Breast epithelium (tissue), 4 donors: ENCODE results near the gene ABHD16A. TPM values are rescaled to one million over a fixed set of nuclear protein-coding genes. Genes with fewer than 3 reads are reported as not detected.

Source experiments
- DNase-seq, 2 donors: peaks; one replicate each; pipeline ENCODE4 v3.0.0-alpha.2; 2019; ENCODE audit warnings: low spot score in 2 of 2
- H3K27ac ChIP-seq, 2 donors: fragments of 200-600 bp; sonication (generic) in 1 of 2; one replicate each; pipeline ENCODE4 v1.5.1; 2016 to 2019; ENCODE audit warnings: mild to moderate bottlenecking in 1 of 2
- H3K27me3 ChIP-seq, 2 donors: fragments of 200-600 bp; sonication (generic) in 1 of 2; one replicate each; pipeline versions ENCODE4 v1.5.1 to v1.6.0; 2017 to 2019; ENCODE audit warnings: control low read depth in 1 of 2, mild to moderate bottlenecking in 1 of 2
- H3K36me3 ChIP-seq: fragments of 200-600 bp; one replicate; pipeline ENCODE4 v1.5.1; 2019
- H3K4me1 ChIP-seq, 2 donors: fragments of 200-600 bp; sonication (generic); one replicate each; pipeline ENCODE4 v1.5.1; 2016 to 2019; ENCODE audit warnings: control low read depth in 1 of 2
- H3K4me3 ChIP-seq, 3 donors: fragments of 200-600 bp; sonication (generic); 1 replicate in 2 of 3; 2 replicates in 1 of 3; pipeline ENCODE4 v1.5.1; 2016 to 2019; ENCODE audit warnings: mild to moderate bottlenecking in 3 of 3, moderate library complexity in 2 of 3
- H3K9me3 ChIP-seq, 2 donors: fragments of 200-600 bp; sonication (generic) in 1 of 2; one replicate each; pipeline ENCODE4 v1.5.1; 2016 to 2019; ENCODE audit warnings: control low read depth in 1 of 2
- CTCF ChIP-seq, 3 donors: fragments of 450-650 bp; IDR thresholded peaks; one replicate each; pipeline ENCODE4 v1.5.1; 2016 to 2017; ENCODE audit warnings: antibody characterized with exemption in 3 of 3, mild to moderate bottlenecking in 3 of 3, moderate library complexity in 3 of 3
- POLR2A ChIP-seq: fragments of 450-650 bp; IDR thresholded peaks from one replicate; pipeline ENCODE4 v1.6.1; 2016; ENCODE audit warnings: antibody characterized with exemption, mild to moderate bottlenecking, moderate library complexity
- POLR2AphosphoS5 ChIP-seq, 3 donors: sonication (generic); formaldehyde crosslinking; IDR thresholded peaks; one replicate each; pipeline ENCODE4 v1.6.1; 2017; ENCODE audit warnings: antibody characterized with exemption in 3 of 3
- intact Hi-C: fragments of 100-400 bp; cut with DNase I; formaldehyde crosslinking; loops from one replicate; pipeline ENCODE4 v1.15.1; 2023; ENCODE audit warnings: low total_unique reads
- total RNA-seq, 3 donors: library from RNA; depleted of rRNA; stranded (reverse); fragments of >200 nt; gene quantifications; one replicate each; pipeline ENCODE4 v1.1.0, GENCODE V29; 2016

ABHD16A gene
- total RNA-seq, 3 donors from 2014 or later, result 42.6 to 62.6 (median 50.5) TPM

GRCh38 chr6:31663126-31663960, 39.8 kb downstream of the ABHD16A start:
- intact Hi-C loops, result no loop called here
- no peaks in the 10 kb centered on the region for H3K27me3 ChIP-seq
- H3K4me3 ChIP-seq, result peak overlapping the region; percentile 65 to 87 (median 76)
- no peak for DNase-seq
- TF ChIP-seq POLR2A (no peak), POLR2AphosphoS5 (IDR thresholded peaks at IDR 0.05) (no peak), CTCF (IDR thresholded peaks at IDR 0.05) (no peak)
- peak overlapping the region; percentile 97 to 98 for H3K27ac ChIP-seq
- H3K36me3 ChIP-seq, result no peaks in the 10 kb centered on the region
- peaks cover 21 to 33% of the 10 kb centered on the region in 2 donors for H3K4me1 ChIP-seq
- no peaks in the 10 kb centered on the region for H3K9me3 ChIP-seq

- Histone ChIP-seq H3K4me1 (peaks cover 21 to 28% of the 10 kb centered on the region in 2 donors), H3K27me3 (no peaks in the 10 kb centered on the region), H3K27ac (peak overlapping the region in 1 of 2 donors; percentile 33), H3K36me3 (no peaks in the 10 kb centered on the region), H3K9me3 (no peaks in the 10 kb centered on the region), H3K4me3 (no peak overlapping the region)
- TF ChIP-seq POLR2AphosphoS5 (IDR thresholded peaks at IDR 0.05), result no peak
- TF ChIP-seq POLR2A, result no peak
- TF ChIP-seq CTCF (IDR thresholded peaks at IDR 0.05), result no peak
- no peak for DNase-seq
- intact Hi-C loops, result no loop called here
Observed at GRCh38 chr6:31662124-31662723, 40.9 kb downstream of the ABHD16A start.

- Histone ChIP-seq H3K27ac (peak overlapping the region; percentile 90 to 94), H3K4me1 (peaks cover 15 to 21% of the 10 kb centered on the region in 2 donors), H3K36me3 (no peaks in the 10 kb centered on the region), H3K4me3 (peak overlapping the region; percentile 77 to 91 (median 82)), H3K27me3 (no peaks in the 10 kb centered on the region), H3K9me3 (no peaks in the 10 kb centered on the region)
- TF ChIP-seq POLR2AphosphoS5 (IDR thresholded peaks at IDR 0.05) (no peak), POLR2A (no peak), CTCF (IDR thresholded peaks at IDR 0.05) (no peak)
- intact Hi-C loops, result no loop called here
- no peak for DNase-seq
Observed at GRCh38 chr6:31661262-31662123, 41.6 kb downstream of the ABHD16A start.

GRCh38 chr6:31660381-31661261, 42.5 kb downstream of the ABHD16A start, which contains the start of gene C6orf47:
TSS of gene C6orf47 (minus strand) at chr6:31660778. CDS start at chr6:31659947, 831 bp downstream.
- Histone ChIP-seq H3K9me3 (no peaks in the 10 kb centered on the region), H3K27ac (peak within 1 kb of the TSS; percentile 90 to 94), H3K36me3 (no peaks in the 10 kb centered on the region), H3K4me1 (peaks cover 15 to 21% of the 10 kb centered on the region in 2 donors), H3K27me3 (no peaks in the 10 kb centered on the region), H3K4me3 (peak within 1 kb of the TSS; percentile 77 to 91 (median 82))
- intact Hi-C loops, result no loop called here
- TF ChIP-seq CTCF (IDR thresholded peaks at IDR 0.05) (no peak), POLR2A (peak; percentile 81), POLR2AphosphoS5 (IDR thresholded peaks at IDR 0.05) (peak; percentile 83 to 88 (median 87))
- peak; percentile 78 to 80 for DNase-seq
